SK-N-MC (cell line): ENCODE results near the gene TAGLN.

Experiments used
- EZH2 ChIP-seq: fragments of 200-600 bp; sonication (generic); IDR thresholded peaks from one replicate; pipeline ENCODE4 v1.6.1; 2017; ENCODE audit warnings: antibody characterized with exemption
- FOXP2 ChIP-seq: optimal IDR thresholded peaks from 2 replicates; pipeline ENCODE3; 2011; ENCODE audit warnings: mild to moderate bottlenecking, moderate library complexity; ENCODE audit not compliant: insufficient read depth; ENCODE audit errors: extremely low read length, control extremely low read depth
- POLR2AphosphoS5 ChIP-seq: IDR thresholded peaks from 2 replicates; pipeline ENCODE4 v1.6.1; 2012; ENCODE audit warnings: mild to moderate bottlenecking, low read depth, low read length, borderline replicate concordance

- TF ChIP-seq EZH2 = no peak
- no peak for TF ChIP-seq POLR2AphosphoS5
- no peak for TF ChIP-seq FOXP2
Measured at GRCh38 chr11:117175781-117176180, 23.4 kb upstream of the TAGLN start.
